A549 (cell line): ENCODE results near the gene SGO2. TPM values are rescaled to one million over a fixed set of nuclear protein-coding genes. Genes with fewer than 3 reads are reported as not detected.
A peak's percentile ranks its signal among the peaks of the same experiment; 100 is the strongest.

ENCODE experiments used
- ATAC-seq, 2 experiments: fragments of 200-7000 bp in 1 of 2; fragments of >200 bp in 1 of 2; cut with Nextera tagmentation in 1 of 2; cut with Tn5 transposase in 1 of 2; 3 replicates each; pipeline versions ENCODE4 v1.8.0 to v1.9.1; 2018 to 2020; ENCODE audit warnings: mild to moderate bottlenecking in 1 of 2, moderate library complexity in 1 of 2
- CTCF ChIA-PET: fragments of 300-600 bp; sonication (Branson Sonifier 250); formaldehyde crosslinking; extraction: SDS; loops from one replicate; lab custom pipeline; 2021; ENCODE audit warnings: antibody characterized with exemption, inconsistent platforms; lab: Yijun Ruan, JAX
- POLR2A ChIA-PET: fragments of 350-600 bp; formaldehyde crosslinking; extraction: SDS; loops from one replicate; lab custom pipeline; 2021; ENCODE audit warnings: antibody characterized with exemption, inconsistent platforms; lab: Yijun Ruan, JAX
- DNase-seq, 2 experiments: peaks; one replicate each; pipeline versions ENCODE4 v3.0.0 to v3.0.0-alpha.2; 2011 to 2016; ENCODE audit warnings: low read depth in 1 of 2, low spot score in 1 of 2
- FAIRE-seq: peaks from 2 replicates; lab custom pipeline; 2011; peaks lifted over from hg19 to GRCh38; lab: Jason Lieb, UNC
- H3K27ac ChIP-seq, 2 experiments: fragments of >200 bp; sonication (Bioruptor Twin); formaldehyde crosslinking; 3 replicates each; pipeline ENCODE4 v1.5.1; 2016 to 2017
- H3K4me1 ChIP-seq: fragments of >200 bp; sonication (Bioruptor Twin); formaldehyde crosslinking; 3 replicates; pipeline ENCODE4 v1.6.1; 2016
- H3K4me2 ChIP-seq: fragments of >200 bp; sonication (Bioruptor Twin); formaldehyde crosslinking; 3 replicates; pipeline ENCODE4 v1.6.1; 2016
- H3K4me3 ChIP-seq: fragments of >200 bp; sonication (Bioruptor Twin); formaldehyde crosslinking; 3 replicates; pipeline ENCODE4 v1.5.1; 2016
- H3K9me3 ChIP-seq: fragments of >200 bp; sonication (Bioruptor Twin); formaldehyde crosslinking; 3 replicates; pipeline ENCODE4 v1.6.1; 2016
- BCL3 ChIP-seq: fragments of >200 bp; sonication (Bioruptor Twin); formaldehyde crosslinking; IDR thresholded peaks from 3 replicates; pipeline ENCODE4 v1.6.1; 2016
- CBX8 ChIP-seq: fragments of 200-600 bp; sonication (generic); IDR thresholded peaks from 2 replicates; pipeline ENCODE4 v1.6.1; 2016
- CHD4 ChIP-seq: fragments of 200-600 bp; sonication (generic); IDR thresholded peaks from 2 replicates; pipeline ENCODE4 v1.6.1; 2016; ENCODE audit warnings: antibody characterized with exemption, mild to moderate bottlenecking, borderline replicate concordance
- EP300 ChIP-seq, 2 experiments: fragments of >200 bp; sonication (Bioruptor Twin); formaldehyde crosslinking; IDR thresholded peaks; 2 replicates in 1 of 2; 3 replicates in 1 of 2; pipeline ENCODE4 v1.6.1; 2016 to 2017
- ESRRA ChIP-seq: fragments of 150-350 bp; IDR thresholded peaks from 2 replicates; pipeline ENCODE4 v1.6.1; 2014; ENCODE audit warnings: mild to moderate bottlenecking, low read length, borderline replicate concordance
- FOSB ChIP-seq: fragments of 250-450 bp; sonication (Bioruptor Pico); IDR thresholded peaks from 2 replicates; pipeline ENCODE4 v1.5.0; 2020; ENCODE audit warnings: mild to moderate bottlenecking, moderate library complexity
- FOSL2 ChIP-seq, 2 experiments: fragments of 450-650 bp in 1 of 2; fragments of >200 bp in 1 of 2; sonication (Bioruptor Twin) in 1 of 2; formaldehyde crosslinking; IDR thresholded peaks; 2 replicates each; pipeline versions ENCODE4 v1.5.0 to v1.6.1; 2016 to 2020; ENCODE audit warnings: mild to moderate bottlenecking in 1 of 2, moderate library complexity in 1 of 2
- FOXS1 ChIP-seq: fragments of 250-450 bp; sonication (Bioruptor Pico); IDR thresholded peaks from 2 replicates; pipeline ENCODE4 v1.5.0; 2020; ENCODE audit warnings: mild to moderate bottlenecking, moderate library complexity
- HDAC2 ChIP-seq: fragments of 200-600 bp; sonication (generic); IDR thresholded peaks from 2 replicates; pipeline ENCODE4 v1.6.1; 2016
- HES2 ChIP-seq: fragments of >200 bp; sonication (Bioruptor Twin); formaldehyde crosslinking; IDR thresholded peaks from 2 replicates; pipeline ENCODE4 v1.6.1; 2016
- HEYL ChIP-seq: fragments of 250-450 bp; sonication (Bioruptor Pico); IDR thresholded peaks from 2 replicates; pipeline ENCODE4 v1.8.0; 2021; ENCODE audit warnings: mild to moderate bottlenecking, moderate library complexity
- HOXB13 ChIP-seq: fragments of 250-450 bp; sonication (Bioruptor Pico); IDR thresholded peaks from 2 replicates; pipeline ENCODE4 v1.5.0; 2020; ENCODE audit warnings: low read depth, mild to moderate bottlenecking, moderate library complexity
- HOXB5 ChIP-seq: fragments of 250-450 bp; sonication (Bioruptor Pico); IDR thresholded peaks from 2 replicates; pipeline ENCODE4 v1.5.0; 2020; ENCODE audit warnings: mild to moderate bottlenecking, moderate library complexity
- JUNB ChIP-seq: fragments of >200 bp; sonication (Bioruptor Twin); formaldehyde crosslinking; IDR thresholded peaks from 2 replicates; pipeline ENCODE4 v1.6.1; 2016
- KDM5A ChIP-seq: fragments of 200-600 bp; sonication (generic); IDR thresholded peaks from 2 replicates; pipeline ENCODE4 v1.6.1; 2016; ENCODE audit warnings: antibody characterized with exemption, mild to moderate bottlenecking
- MAZ ChIP-seq: fragments of 150-350 bp; IDR thresholded peaks from 2 replicates; pipeline ENCODE4 v1.6.1; 2014; ENCODE audit warnings: antibody characterized with exemption, low read depth, low read length, borderline replicate concordance
- MYC ChIP-seq: IDR thresholded peaks from 2 replicates; pipeline ENCODE4 v1.6.1; 2012; ENCODE audit warnings: mild to moderate bottlenecking, inconsistent platforms, low read length, improper control_type of control experiment, borderline replicate concordance
- NPAS2 ChIP-seq: fragments of 250-450 bp; sonication (Bioruptor Pico); IDR thresholded peaks from 2 replicates; pipeline ENCODE4 v1.8.0; 2022; ENCODE audit warnings: mild to moderate bottlenecking, moderate library complexity, borderline replicate concordance
- NR3C1 ChIP-seq: fragments of >200 bp; sonication (Bioruptor Twin); formaldehyde crosslinking; IDR thresholded peaks from 3 replicates; pipeline ENCODE4 v1.6.1; 2017
- PHF8 ChIP-seq: fragments of 200-600 bp; sonication (generic); IDR thresholded peaks from 2 replicates; pipeline ENCODE4 v1.6.1; 2016; ENCODE audit warnings: low read depth, mild to moderate bottlenecking, antibody characterized with exemption, moderate library complexity, borderline replicate concordance
- POLR2AphosphoS2 ChIP-seq: conservative IDR thresholded peaks from 2 replicates; pipeline ENCODE4 v1.6.1; 2012; ENCODE audit warnings: low read length, improper control_type of control experiment, inconsistent platforms
- RARB ChIP-seq: fragments of 250-450 bp; sonication (Bioruptor Pico); IDR thresholded peaks from 2 replicates; pipeline ENCODE4 v1.8.0; 2021; ENCODE audit warnings: mild to moderate bottlenecking, moderate library complexity
- RCOR1 ChIP-seq: fragments of 150-350 bp; IDR thresholded peaks from 2 replicates; pipeline ENCODE4 v1.6.1; 2014; ENCODE audit warnings: antibody characterized with exemption, low read length, low read depth
- REST ChIP-seq: fragments of 200-600 bp; sonication (generic); IDR thresholded peaks from 2 replicates; pipeline ENCODE4 v1.6.1; 2016; ENCODE audit warnings: antibody characterized with exemption, mild to moderate bottlenecking, moderate library complexity
- RNF2 ChIP-seq: fragments of 200-600 bp; sonication (generic); IDR thresholded peaks from 2 replicates; pipeline ENCODE4 v1.6.1; 2016; ENCODE audit warnings: low read depth, mild to moderate bottlenecking, antibody characterized with exemption, moderate library complexity, borderline replicate concordance
- TP53 ChIP-seq: fragments of 250-450 bp; sonication (Bioruptor Pico); IDR thresholded peaks from 2 replicates; pipeline ENCODE4 v1.5.0; 2021; ENCODE audit warnings: mild to moderate bottlenecking, moderate library complexity
- WGBS: methylation state at CpG from one replicate; pipeline ENCODE4 v1.1.6; 2017; ENCODE audit errors: missing lambda C conversion rate; 5-methylcytosine and 5-hydroxymethylcytosine counted together
- polyA plus RNA-seq, 4 experiments: library from polyadenylated mRNA; depleted of rRNA in 3 of 4; stranded (reverse); fragments of >200 nt; fragmentation: RNase III in 1 of 4; extraction: RNeasy Plus Mini Kit Qiagen cat#74134 plus additional on column Dnase treatment in 1 of 4; gene quantifications; 2 replicates in 3 of 4; 3 replicates in 1 of 4; pipeline ENCODE4 v1.2.3, GENCODE V29; 2011 to 2017
- TF ChIP-seq, protein P1 (sequence below): fragments of 450-650 bp; IDR thresholded peaks from 2 replicates; pipeline ENCODE4 v1.6.1; 2014; ENCODE audit warnings: antibody characterized with exemption
- TF ChIP-seq, protein P2 (sequence below): fragments of 250-450 bp; sonication (Bioruptor Pico); IDR thresholded peaks from 2 replicates; pipeline ENCODE4 v1.5.0; 2021; ENCODE audit warnings: mild to moderate bottlenecking, moderate library complexity, borderline replicate concordance

The SGO2 gene
- polyA plus RNA-seq, 2 of the 4 experiments (the other 2 are of a cell fraction) = 14.4 to 26.2 TPM

GRCh38 chr2:200588076-200588678 lies 62.2 kb downstream of the SGO2 start:
- DNase-seq (no peak), FAIRE-seq (no peak), ATAC-seq (no peak)
- H3K27ac ChIP-seq = no peak overlapping the region
- POLR2A ChIA-PET = no interaction called here
- H3K9me3 ChIP-seq = no peaks in the 10 kb centered on the region
- 86% methylated on average over 4 of the region's 4 CpGs for WGBS
- H3K4me1 ChIP-seq = peaks cover 26% of the 10 kb centered on the region; the same call in 2 of the 3 replicates
- H3K4me3 ChIP-seq = no peak overlapping the region
- CTCF ChIA-PET = interaction anchor here (1.0 to 1.3 kb wide), 2 partner anchors 59 to 115 kb away, joined by 3 read pairs; no protein-coding TSS in a partner anchor
- no peak overlapping the region for H3K4me2 ChIP-seq
- TF ChIP-seq NR3C1 (no peak), FOXS1 (CRISPR knock-in tag) (no peak), JUNB (no peak), TP53 (CRISPR knock-in tag) (no peak), HES2 (no peak), HOXB13 (CRISPR knock-in tag) (no peak), RNF2 (no peak), EP300 (IDR thresholded peaks at IDR 0.05) (no peak), HEYL (CRISPR knock-in tag) (no peak), KDM5A (no peak), NPAS2 (no peak), PHF8 (no peak), POLR2AphosphoS2 (no peak)

DNA sequence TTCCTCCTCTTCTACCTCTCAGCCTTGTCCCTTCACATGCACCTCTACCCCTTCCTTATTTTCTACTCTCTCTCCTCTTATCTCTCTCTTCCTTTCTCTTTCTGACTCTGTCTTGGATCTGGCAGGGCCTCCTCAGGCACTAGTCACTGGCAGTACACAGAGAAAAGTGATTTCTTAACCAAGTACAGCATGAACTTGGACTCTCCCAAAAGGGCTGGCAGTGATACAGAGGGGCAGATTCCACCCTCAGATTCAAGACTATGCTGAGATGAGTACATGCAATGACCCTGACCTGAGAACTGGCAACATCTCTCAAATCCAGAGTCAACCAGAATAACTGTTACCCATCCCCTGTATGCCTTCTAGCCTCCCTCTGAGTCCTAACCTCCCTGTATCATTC lies 64.1 kb downstream of the SGO2 start:
- DNase-seq = no peak
- ChIA-PET POLR2A (no interaction called here), CTCF (interaction anchor here (1.3 to 1.5 kb wide), 2 partner anchors 11 to 80 kb away, joined by 4 to 5 read pairs; partner anchors contain the start of gene KCTD18)
- peak overlapping the region in 1 of 2 experiments; percentile 24; a peak in 1 of 6 replicates for H3K27ac ChIP-seq
- peaks cover 28% of the 10 kb centered on the region; the same call in 2 of the 3 replicates for H3K4me1 ChIP-seq
- no peak overlapping the region for H3K4me2 ChIP-seq
- FAIRE-seq = no peak
- no peak overlapping the region for H3K4me3 ChIP-seq
- no peak for ATAC-seq
- H3K9me3 ChIP-seq = no peaks in the 10 kb centered on the region
- TF ChIP-seq JUNB (no peak), FOSL2 (IDR thresholded peaks at IDR 0.05) (no peak), FOSL2 (CRISPR knock-in tag; IDR thresholded peaks at IDR 0.05) (no peak), BCL3 (no peak), HOXB5 (CRISPR knock-in tag) (no peak), FOSB (no peak), RCOR1 (no peak), RARB (CRISPR knock-in tag) (no peak), MYC (no peak), REST (no peak), HDAC2 (no peak), NR3C1 (no peak), FOXS1 (CRISPR knock-in tag) (no peak), CBX8 (no peak), ESRRA (no peak), CHD4 (no peak), MAZ (no peak)
- TF ChIP-seq, protein P1, sequence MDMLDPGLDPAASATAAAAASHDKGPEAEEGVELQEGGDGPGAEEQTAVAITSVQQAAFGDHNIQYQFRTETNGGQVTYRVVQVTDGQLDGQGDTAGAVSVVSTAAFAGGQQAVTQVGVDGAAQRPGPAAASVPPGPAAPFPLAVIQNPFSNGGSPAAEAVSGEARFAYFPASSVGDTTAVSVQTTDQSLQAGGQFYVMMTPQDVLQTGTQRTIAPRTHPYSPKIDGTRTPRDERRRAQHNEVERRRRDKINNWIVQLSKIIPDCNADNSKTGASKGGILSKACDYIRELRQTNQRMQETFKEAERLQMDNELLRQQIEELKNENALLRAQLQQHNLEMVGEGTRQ = no peak
- TF ChIP-seq, protein P2, sequence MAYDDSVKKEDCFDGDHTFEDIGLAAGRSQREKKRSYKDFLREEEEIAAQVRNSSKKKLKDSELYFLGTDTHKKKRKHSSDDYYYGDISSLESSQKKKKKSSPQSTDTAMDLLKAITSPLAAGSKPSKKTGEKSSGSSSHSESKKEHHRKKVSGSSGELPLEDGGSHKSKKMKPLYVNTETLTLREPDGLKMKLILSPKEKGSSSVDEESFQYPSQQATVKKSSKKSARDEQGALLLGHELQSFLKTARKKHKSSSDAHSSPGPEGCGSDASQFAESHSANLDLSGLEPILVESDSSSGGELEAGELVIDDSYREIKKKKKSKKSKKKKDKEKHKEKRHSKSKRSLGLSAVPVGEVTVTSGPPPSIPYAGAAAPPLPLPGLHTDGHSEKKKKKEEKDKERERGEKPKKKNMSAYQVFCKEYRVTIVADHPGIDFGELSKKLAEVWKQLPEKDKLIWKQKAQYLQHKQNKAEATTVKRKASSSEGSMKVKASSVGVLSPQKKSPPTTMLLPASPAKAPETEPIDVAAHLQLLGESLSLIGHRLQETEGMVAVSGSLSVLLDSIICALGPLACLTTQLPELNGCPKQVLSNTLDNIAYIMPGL = no peak
